CD4-positive, alpha-beta T cell treated with Interferon alpha-2 for 1 hour (primary cell): ENCODE measurements around the gene ARHGEF7.

Experiments
- DNase-seq, 2 donors: peaks; one replicate each; pipeline ENCODE4 v3.0.0-alpha.2; 2020 to 2022

The ARHGEF7 gene

DNA sequence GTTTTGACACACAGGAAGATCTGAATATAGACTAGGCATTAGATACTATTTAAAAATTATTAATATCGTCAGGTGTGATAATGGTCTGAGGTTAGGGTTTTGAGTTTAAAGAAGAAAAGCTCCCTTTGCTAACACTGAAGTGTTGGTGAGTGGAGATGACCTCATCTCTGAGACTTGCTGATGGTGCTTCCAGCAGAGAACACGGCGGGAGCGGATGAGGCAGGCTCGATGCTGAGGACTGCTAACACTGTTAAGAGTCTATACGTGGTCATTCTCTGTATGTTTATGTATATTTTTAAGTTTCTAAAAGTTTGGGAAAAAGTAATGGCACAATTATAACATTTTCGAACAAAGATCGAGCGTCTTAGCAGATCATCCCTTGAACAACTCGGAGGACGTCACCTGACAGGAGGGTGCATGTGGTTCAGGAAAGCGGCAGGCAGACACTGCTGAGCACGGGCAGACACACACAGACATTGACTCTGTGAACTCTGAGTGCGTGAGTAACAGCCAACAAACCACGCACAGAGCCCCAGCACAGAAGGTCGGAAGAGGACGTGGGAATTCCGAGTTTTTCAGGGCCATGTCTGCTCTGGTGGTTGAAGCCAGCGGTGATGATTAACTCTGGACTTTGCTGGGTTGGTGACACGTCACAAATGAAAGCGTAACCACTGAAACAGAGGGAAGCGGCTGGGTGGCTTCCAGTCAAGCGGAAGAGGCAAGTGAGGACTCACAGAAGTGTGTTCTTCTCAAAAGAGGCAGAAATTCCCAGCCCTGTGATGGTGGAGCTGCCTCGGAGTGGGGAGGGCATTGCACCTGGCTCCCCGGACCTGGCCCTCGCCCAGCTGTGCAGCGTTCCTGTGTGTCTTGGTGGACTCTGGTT, 113.4 kb downstream of the ARHGEF7 start:
- no peak for DNase-seq

DNA sequence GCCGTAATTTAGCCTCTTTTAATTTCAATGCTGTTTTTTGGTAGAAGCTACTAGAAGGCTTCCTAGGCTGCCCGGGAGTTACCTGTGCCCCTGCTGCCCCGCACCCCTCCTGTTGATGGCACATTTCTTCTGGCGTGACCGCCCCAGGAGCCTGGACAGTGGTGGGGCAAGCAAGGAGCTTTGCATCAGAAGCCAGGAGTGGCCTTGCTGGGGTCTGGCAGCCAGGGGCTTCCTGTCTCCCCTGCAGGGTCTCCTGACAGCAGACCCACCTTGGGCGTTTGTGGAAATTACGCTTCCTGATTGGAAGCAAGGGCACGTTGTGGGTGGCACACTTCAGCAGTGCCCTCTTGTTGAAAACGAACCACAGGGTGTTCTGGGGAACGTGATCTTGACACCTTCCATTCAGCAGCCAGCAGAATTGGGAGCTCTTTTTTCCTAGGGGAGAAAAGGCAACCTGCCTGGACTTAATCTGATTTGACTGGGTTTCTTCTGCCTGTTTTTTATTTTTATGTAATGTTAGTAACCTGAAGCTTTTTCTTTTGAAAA, 115.3 kb downstream of the ARHGEF7 start:
- no peak for DNase-seq

DNA sequence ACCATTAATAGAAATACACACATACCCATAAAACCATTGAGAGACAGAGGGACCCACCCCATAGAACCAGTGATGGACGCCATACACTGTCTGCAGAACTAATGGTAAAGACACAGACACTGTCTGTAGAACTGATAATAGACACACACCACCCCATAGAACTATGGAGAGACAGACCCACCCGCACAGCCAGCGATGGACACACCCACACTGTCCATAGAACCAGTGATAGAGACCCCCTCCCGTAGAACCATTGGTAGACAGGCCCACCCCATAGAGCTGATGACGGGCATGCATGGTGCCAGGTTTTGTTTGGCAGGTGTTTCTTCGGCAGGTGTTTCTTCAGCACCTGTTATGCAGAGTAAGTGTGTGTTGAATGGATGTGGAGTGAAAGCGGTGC, 117.1 kb downstream of the ARHGEF7 start:
- DNase-seq: no peak

DNA sequence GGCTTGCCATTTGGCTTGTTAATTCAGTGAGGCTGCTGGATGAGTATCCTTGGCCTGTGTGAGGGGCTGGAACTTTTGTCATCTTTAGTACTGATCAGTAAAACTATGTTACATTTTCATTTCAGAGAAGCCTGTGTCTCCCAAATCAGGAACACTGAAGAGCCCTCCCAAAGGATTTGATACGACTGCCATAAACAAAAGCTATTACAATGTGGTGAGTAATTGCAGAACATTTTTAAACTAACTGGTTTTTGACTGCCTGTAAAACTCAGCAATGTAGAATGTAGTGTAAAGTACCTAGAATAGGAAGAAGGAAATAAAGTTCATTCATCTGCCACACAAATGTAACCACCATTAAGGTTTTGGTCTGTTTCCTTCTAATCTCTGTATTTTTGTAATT, 118.0 kb downstream of the ARHGEF7 start:
- no peak for DNase-seq

DNA sequence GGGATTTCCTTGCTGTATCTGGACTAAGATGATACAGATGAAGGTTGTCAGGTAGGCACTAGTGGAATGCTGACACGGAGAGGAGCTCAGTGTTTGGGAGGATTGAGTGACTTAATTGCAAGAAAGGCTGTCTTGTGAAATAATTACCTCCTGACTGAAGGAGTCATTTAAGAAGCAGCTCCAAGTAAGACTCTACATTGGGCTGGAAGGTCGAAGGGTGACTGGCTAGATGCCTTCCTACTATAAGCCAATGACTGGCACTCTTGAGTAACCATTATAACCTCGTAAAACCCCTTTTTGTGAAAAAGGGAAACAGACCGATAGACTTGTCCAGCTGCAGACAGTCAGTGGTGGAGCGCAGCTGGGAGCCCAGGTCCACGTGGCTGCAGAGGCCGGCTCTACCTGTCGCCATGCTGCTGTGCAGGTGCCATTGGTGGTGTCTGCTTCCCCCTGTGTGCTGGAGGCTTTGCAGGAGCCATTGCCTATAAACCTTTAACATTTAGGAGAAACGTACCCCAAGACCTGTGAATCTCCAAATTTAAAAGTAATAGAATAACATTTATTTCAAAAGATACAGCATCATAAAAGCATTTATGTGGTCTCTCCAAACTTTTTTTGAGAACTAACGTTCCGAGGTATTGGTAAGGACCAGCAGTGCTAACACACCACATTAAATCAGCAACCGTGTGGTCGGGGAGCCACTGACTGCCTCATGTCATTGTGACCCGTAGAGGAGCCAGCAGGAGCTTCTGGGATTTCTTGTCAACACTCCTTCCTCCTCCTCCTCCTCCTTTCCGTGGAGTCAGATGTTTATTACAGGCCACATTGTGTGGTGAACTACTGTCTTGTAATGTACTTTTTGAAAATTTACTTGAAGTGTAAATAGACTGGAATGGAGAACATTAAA, 124.9 kb downstream of the ARHGEF7 start:
- DNase-seq: no peak

- DNase-seq: no peak
These were observed 126.1 kb downstream of the ARHGEF7 start for GRCh38 chr13:111241006-111241755.

- DNase-seq: no peak
These were observed 126.8 kb downstream of the ARHGEF7 start for GRCh38 chr13:111241862-111242261.

- no peak for DNase-seq
These were observed 127.5 kb downstream of the ARHGEF7 start for GRCh38 chr13:111242585-111242984.

GRCh38 chr13:111243981-111244380, 128.9 kb downstream of the ARHGEF7 start:
- DNase-seq: no peak

GRCh38 chr13:111245576-111246384, 130.7 kb downstream of the ARHGEF7 start:
- no peak for DNase-seq

- no peak for DNase-seq
These were observed 132.4 kb downstream of the ARHGEF7 start for GRCh38 chr13:111247552-111247951.

DNA sequence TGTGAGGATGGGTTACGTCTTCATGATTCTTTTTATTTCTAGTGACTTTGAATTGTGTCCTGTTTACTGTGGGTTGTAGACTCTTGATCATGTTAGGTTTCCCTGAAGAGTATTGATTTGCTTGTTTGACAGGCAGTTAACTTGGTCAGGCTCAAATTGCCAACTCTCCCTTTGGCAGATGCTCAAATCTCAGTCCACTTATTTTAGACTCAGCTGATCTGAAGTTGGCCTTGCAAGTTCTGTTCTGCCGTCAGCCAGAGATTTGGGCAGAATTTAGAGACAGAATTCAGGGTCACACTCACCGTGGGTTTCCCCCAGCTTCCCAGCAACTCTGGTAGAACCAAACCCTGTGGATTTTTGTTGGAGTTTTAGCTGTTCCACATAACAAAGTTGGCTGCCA, 133.7 kb downstream of the ARHGEF7 start:
- no peak for DNase-seq

DNA sequence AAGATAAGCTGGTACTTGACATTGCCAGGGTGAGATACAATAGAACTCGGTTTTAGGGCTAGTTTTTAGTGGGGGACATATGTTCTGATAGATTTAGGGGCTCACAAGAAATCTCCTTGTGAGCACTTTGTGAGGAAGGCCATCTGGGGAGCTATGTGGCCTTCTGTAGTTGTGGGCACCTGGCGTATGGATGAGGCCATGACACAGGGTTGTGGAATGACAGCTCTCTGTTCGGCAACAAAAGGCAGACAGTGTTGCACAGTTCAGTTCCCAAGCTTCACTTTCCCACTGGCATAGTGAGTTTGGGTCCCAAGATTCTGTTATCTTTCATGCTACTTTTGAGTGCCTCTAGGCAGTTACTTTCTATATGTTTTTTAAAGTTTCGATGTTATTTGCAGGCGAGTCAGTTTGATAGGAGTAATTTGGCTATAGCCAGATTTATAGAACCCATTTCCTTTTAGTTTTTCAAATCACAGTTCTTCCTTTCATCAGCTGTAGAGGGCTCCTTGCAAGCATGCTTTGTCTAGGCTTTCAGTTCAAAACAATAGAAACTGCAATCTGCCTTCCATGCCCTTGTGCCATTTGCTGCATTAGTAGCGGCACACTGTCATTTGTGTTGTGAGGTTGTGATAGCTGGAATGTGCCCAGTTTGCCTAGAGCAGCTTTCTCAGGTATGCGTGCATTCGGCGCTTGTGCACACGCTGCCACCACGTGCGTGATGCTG, 134.7 kb downstream of the ARHGEF7 start:
- DNase-seq: no peak

GRCh38 chr13:111251646-111252445, 136.7 kb downstream of the ARHGEF7 start:
- no peak for DNase-seq

GRCh38 chr13:111252446-111253364, 137.6 kb downstream of the ARHGEF7 start:
- no peak for DNase-seq

GRCh38 chr13:111253365-111253872, 138.3 kb downstream of the ARHGEF7 start:
- DNase-seq: no peak

DNA sequence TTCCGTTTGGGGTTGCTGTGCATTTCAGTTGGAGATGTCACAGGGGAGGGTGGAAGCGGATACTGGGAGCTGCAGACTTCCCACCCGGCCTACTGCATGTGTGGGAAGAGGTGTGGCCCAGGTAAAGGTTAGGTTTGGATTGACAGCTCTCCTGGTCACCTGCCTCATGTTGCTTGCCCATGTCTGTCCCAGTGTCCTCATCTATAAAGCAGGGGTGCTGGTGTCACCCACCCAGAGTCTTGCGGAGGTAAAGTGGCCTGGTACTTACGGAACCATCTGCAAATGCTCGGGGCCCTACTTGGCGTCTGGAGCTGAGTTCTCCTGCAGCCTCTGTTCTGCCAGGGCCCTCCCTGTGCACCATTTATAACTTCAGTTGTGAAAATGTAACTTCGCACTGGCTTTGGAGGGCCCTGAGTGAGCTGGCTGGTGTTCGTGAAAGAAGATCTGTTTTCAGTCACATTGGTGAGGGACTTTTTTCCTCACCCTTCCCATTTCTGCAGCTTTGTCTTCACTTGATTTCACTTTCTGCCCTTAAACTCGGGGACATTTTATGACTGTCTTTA, 140.2 kb downstream of the ARHGEF7 start:
- DNase-seq: no peak

GRCh38 chr13:111256458-111256857, 141.3 kb downstream of the ARHGEF7 start:
- no peak for DNase-seq

GRCh38 chr13:111256946-111257345, 141.8 kb downstream of the ARHGEF7 start:
- no peak for DNase-seq
